ENCODE results near the gene DHRS2. TPM values are rescaled to one million over a fixed set of nuclear protein-coding genes. Genes with fewer than 3 reads are reported as not detected.

DHRS2 gene
- polyA plus RNA-seq, 1 donor from 2014 or later = 1.3 TPM

DNA sequence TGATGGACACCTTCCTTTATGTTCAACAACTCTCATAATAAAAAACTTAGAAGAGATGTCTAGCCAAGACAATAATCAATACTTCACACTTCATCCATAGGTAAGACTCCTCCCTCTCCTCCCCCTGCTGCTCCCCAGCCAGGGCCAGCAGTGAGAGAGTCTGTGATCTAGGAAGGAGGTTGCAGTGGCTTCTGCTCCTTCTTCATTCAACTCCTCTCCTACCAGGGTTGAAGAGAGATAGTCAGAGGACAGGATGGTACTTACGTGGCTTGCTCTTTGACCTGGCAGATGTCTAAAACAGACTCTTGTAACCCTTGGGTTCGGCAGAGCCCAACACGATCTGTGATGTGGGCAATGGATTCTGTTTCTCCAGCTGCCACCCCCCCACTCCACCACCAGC, 31.0 kb downstream of the DHRS2 start:
- TF ChIP-seq TAF1 (IDR thresholded peaks at IDR 0.05; ENCODE audit: low read depth) (no peak), EZH2 (IDR thresholded peaks at IDR 0.05; ENCODE audit: borderline replicate concordance, insufficient read depth, low read length, poor library complexity, severe bottlenecking) (no peak), EP300 (conservative IDR thresholded peaks at IDR 0.05; ENCODE audit: poor library complexity, severe bottlenecking) (no peak), POLR2AphosphoS5 (IDR thresholded peaks at IDR 0.05) (no peak), RAD21 (conservative IDR thresholded peaks at IDR 0.05) (no peak), SMC3 (conservative IDR thresholded peaks at IDR 0.05; ENCODE audit: poor library complexity) (no peak), MXI1 (conservative IDR thresholded peaks at IDR 0.05; ENCODE audit: poor library complexity, severe bottlenecking) (no peak)
- TF ChIP-seq, protein P1, sequence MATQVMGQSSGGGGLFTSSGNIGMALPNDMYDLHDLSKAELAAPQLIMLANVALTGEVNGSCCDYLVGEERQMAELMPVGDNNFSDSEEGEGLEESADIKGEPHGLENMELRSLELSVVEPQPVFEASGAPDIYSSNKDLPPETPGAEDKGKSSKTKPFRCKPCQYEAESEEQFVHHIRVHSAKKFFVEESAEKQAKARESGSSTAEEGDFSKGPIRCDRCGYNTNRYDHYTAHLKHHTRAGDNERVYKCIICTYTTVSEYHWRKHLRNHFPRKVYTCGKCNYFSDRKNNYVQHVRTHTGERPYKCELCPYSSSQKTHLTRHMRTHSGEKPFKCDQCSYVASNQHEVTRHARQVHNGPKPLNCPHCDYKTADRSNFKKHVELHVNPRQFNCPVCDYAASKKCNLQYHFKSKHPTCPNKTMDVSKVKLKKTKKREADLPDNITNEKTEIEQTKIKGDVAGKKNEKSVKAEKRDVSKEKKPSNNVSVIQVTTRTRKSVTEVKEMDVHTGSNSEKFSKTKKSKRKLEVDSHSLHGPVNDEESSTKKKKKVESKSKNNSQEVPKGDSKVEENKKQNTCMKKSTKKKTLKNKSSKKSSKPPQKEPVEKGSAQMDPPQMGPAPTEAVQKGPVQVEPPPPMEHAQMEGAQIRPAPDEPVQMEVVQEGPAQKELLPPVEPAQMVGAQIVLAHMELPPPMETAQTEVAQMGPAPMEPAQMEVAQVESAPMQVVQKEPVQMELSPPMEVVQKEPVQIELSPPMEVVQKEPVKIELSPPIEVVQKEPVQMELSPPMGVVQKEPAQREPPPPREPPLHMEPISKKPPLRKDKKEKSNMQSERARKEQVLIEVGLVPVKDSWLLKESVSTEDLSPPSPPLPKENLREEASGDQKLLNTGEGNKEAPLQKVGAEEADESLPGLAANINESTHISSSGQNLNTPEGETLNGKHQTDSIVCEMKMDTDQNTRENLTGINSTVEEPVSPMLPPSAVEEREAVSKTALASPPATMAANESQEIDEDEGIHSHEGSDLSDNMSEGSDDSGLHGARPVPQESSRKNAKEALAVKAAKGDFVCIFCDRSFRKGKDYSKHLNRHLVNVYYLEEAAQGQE (IDR thresholded peaks at IDR 0.05; ENCODE audit: borderline replicate concordance) = no peak
- TF ChIP-seq, protein P2, sequence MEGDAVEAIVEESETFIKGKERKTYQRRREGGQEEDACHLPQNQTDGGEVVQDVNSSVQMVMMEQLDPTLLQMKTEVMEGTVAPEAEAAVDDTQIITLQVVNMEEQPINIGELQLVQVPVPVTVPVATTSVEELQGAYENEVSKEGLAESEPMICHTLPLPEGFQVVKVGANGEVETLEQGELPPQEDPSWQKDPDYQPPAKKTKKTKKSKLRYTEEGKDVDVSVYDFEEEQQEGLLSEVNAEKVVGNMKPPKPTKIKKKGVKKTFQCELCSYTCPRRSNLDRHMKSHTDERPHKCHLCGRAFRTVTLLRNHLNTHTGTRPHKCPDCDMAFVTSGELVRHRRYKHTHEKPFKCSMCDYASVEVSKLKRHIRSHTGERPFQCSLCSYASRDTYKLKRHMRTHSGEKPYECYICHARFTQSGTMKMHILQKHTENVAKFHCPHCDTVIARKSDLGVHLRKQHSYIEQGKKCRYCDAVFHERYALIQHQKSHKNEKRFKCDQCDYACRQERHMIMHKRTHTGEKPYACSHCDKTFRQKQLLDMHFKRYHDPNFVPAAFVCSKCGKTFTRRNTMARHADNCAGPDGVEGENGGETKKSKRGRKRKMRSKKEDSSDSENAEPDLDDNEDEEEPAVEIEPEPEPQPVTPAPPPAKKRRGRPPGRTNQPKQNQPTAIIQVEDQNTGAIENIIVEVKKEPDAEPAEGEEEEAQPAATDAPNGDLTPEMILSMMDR (IDR thresholded peaks at IDR 0.05; ENCODE audit: poor library complexity, severe bottlenecking) = no peak
- no peaks in the 10 kb centered on the region for H3K36me3 ChIP-seq (ENCODE audit: insufficient read depth, low read length)
- H3K9me3 ChIP-seq (ENCODE audit: low read length) = no peaks in the 10 kb centered on the region
- no peak overlapping the region for H3K27ac ChIP-seq (ENCODE audit: low read length)
- H3K79me2 ChIP-seq (replicated peaks; ENCODE audit: insufficient read depth, low read length) = no peaks in the 10 kb centered on the region
- H3F3A ChIP-seq (ENCODE audit: insufficient read depth, low read length, poor library complexity, severe bottlenecking) = no peaks in the 10 kb centered on the region
- no peak overlapping the region for H3K9ac ChIP-seq (ENCODE audit: low read length)
- H3K4me2 ChIP-seq (ENCODE audit: low read length) = no peak overlapping the region
- H3K4me3 ChIP-seq (ENCODE audit: low read length) = no peak overlapping the region
- H4K20me1 ChIP-seq (ENCODE audit: insufficient read depth) = no peaks in the 10 kb centered on the region
- no peaks in the 10 kb centered on the region for H3K9me2 ChIP-seq (ENCODE audit: insufficient read depth, low read length)
- no peaks in the 10 kb centered on the region for H3K27me3 ChIP-seq (ENCODE audit: insufficient read depth, low read depth, low read length)
- H2AFZ ChIP-seq (ENCODE audit: low read depth, low read length) = no peak overlapping the region

GRCh38 chr14:23669441-23669840, 33.3 kb downstream of the DHRS2 start:
- H3K9me3 ChIP-seq (ENCODE audit: low read length) = no peaks in the 10 kb centered on the region
- no peak overlapping the region for H3K27ac ChIP-seq (ENCODE audit: low read length)
- H3K27me3 ChIP-seq (ENCODE audit: insufficient read depth, low read depth, low read length) = no peaks in the 10 kb centered on the region
- H3K4me2 ChIP-seq (ENCODE audit: low read length) = no peak overlapping the region
- no peak overlapping the region for H3K4me3 ChIP-seq (ENCODE audit: low read length)
- no peaks in the 10 kb centered on the region for H3K9me2 ChIP-seq (ENCODE audit: insufficient read depth, low read length)
- no peaks in the 10 kb centered on the region for H3K36me3 ChIP-seq (ENCODE audit: insufficient read depth, low read length)
- H3F3A ChIP-seq (ENCODE audit: insufficient read depth, low read length, poor library complexity, severe bottlenecking) = no peaks in the 10 kb centered on the region
- H4K20me1 ChIP-seq (ENCODE audit: insufficient read depth) = no peaks in the 10 kb centered on the region
- TF ChIP-seq, protein P2 (IDR thresholded peaks at IDR 0.05; ENCODE audit: poor library complexity, severe bottlenecking) = no peak
- no peak for TF ChIP-seq TAF1 (IDR thresholded peaks at IDR 0.05; ENCODE audit: low read depth)
- no peak for TF ChIP-seq RAD21 (conservative IDR thresholded peaks at IDR 0.05)
- no peaks in the 10 kb centered on the region for H3K79me2 ChIP-seq (replicated peaks; ENCODE audit: insufficient read depth, low read length)
- H2AFZ ChIP-seq (ENCODE audit: low read depth, low read length) = no peak overlapping the region
- no peak overlapping the region for H3K9ac ChIP-seq (ENCODE audit: low read length)
